Fibroblast of lung (primary cell): ENCODE data around the gene FGFR3. TPM values are rescaled to one million over a fixed set of nuclear protein-coding genes. Genes with fewer than 3 reads are reported as not detected.

Experiments
- DNase-seq, 2 donors: peaks; one replicate each; pipeline versions ENCODE4 v3.0.0 to v3.0.0-alpha.2; 2010; ENCODE audit warnings: low read depth in 2 of 2
- H2AFZ ChIP-seq: 2 replicates; pipeline ENCODE4 v1.5.1; 2012; ENCODE audit warnings: low read length, control low read depth, inconsistent platforms
- H3K27ac ChIP-seq: 2 replicates; pipeline ENCODE4 v1.5.1; 2011; ENCODE audit warnings: low read length, control low read depth; ENCODE audit not compliant: insufficient read depth
- H3K27me3 ChIP-seq: 2 replicates; pipeline ENCODE4 v1.5.1; 2011; ENCODE audit warnings: mild to moderate bottlenecking, low read length; ENCODE audit not compliant: control insufficient read depth, insufficient read depth
- H3K36me3 ChIP-seq: 2 replicates; pipeline ENCODE4 v1.5.1; 2011; ENCODE audit warnings: low read length; ENCODE audit not compliant: control insufficient read depth, insufficient read depth
- H3K4me1 ChIP-seq: 2 replicates; pipeline ENCODE4 v1.5.1; 2011; ENCODE audit warnings: low read length; ENCODE audit not compliant: control insufficient read depth, insufficient read depth; ENCODE audit errors: extremely low read depth
- H3K4me2 ChIP-seq: 2 replicates; pipeline ENCODE4 v1.5.1; 2011; ENCODE audit warnings: low read length, control low read depth; ENCODE audit not compliant: insufficient read depth; ENCODE audit errors: extremely low read depth
- H3K4me3 ChIP-seq, 4 experiments: fragments of 200-600 bp in 1 of 4; sonication (generic) in 1 of 4; replicated peaks in 1 of 4; 2 replicates each; pipeline ENCODE4 v1.5.1; 2011 to 2016; ENCODE audit warnings: low read length in 4 of 4, low read depth in 3 of 4, mild to moderate bottlenecking in 3 of 4, control low read depth in 2 of 4, inconsistent platforms in 1 of 4, mixed read lengths in 1 of 4; ENCODE audit not compliant: insufficient read depth in 1 of 4; ENCODE audit errors: control extremely low read depth in 1 of 4
- H3K79me2 ChIP-seq: 2 replicates; pipeline ENCODE4 v1.5.1; 2012; ENCODE audit warnings: mild to moderate bottlenecking, low read length, inconsistent platforms; ENCODE audit not compliant: control insufficient read depth, insufficient read depth
- H3K9ac ChIP-seq: 2 replicates; pipeline ENCODE4 v1.5.1; 2011; ENCODE audit warnings: mild to moderate bottlenecking, low read length, control low read depth; ENCODE audit not compliant: insufficient read depth
- H3K9me3 ChIP-seq: 2 replicates; pipeline ENCODE4 v1.5.1; 2012; ENCODE audit warnings: low read depth, low read length; ENCODE audit not compliant: control insufficient read depth, insufficient read depth
- H4K20me1 ChIP-seq: 2 replicates; pipeline ENCODE4 v1.5.1; 2011; ENCODE audit warnings: low read length; ENCODE audit not compliant: control insufficient read depth, insufficient read depth; ENCODE audit errors: extremely low read depth
- CTCF ChIP-seq, 2 donors: IDR thresholded peaks in 1 of 2; conservative IDR thresholded peaks in 1 of 2; 1 replicate in 1 of 2; 2 replicates in 1 of 2; pipeline ENCODE4 v1.5.1; 2011 to 2012; ENCODE audit warnings: low read length in 2 of 2, control low read depth in 1 of 2, inconsistent platforms in 1 of 2, low read depth in 1 of 2, mild to moderate bottlenecking in 1 of 2
- EZH2 ChIP-seq: IDR thresholded peaks from 2 replicates; pipeline ENCODE4 v1.5.1; 2012; ENCODE audit warnings: low read length, control low read depth, mild to moderate bottlenecking; ENCODE audit errors: missing control alignments
- polyA plus RNA-seq, 2 donors: library from polyadenylated mRNA; depleted of rRNA in 1 of 2; stranded (reverse) in 1 of 2; unstranded in 1 of 2; fragments of >200 nt; gene quantifications; 2 replicates each; pipeline ENCODE4 v1.2.1, GENCODE V29; 2011 to 2012; ENCODE audit warnings: missing spikeins in 1 of 2
- total RNA-seq: library from RNA; depleted of rRNA; stranded (reverse); fragments of >200 nt; gene quantifications from 2 replicates; pipeline ENCODE4 v1.2.1, GENCODE V29; 2014

The FGFR3 gene
- total and polyA plus RNA-seq, 2 donors (not counting 1 experiment from before 2014, with no cell fraction given): 0.11 to 0.33 TPM

DNA sequence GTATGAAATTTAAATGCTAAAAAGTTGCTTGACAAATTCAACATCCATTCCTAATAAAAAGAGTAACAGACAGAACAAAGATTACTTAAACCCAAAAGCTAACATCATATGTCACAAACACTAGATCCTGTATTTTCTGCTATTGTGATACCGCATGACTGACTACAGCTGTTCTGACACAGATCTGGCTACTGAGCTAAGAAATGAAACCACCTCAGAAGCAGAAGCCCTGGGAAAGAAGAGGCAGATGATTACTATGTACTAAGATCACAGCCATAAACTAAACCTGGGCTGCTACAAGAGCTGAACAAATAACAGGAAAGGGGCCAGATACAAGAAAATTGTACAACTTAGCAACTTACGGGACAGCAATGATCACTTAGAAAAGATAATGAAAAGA lies 53.5 kb downstream of the FGFR3 start:
- no peak for TF ChIP-seq EZH2
- TF ChIP-seq CTCF (conservative IDR thresholded peaks at IDR 0.05 in 1 of 2, IDR thresholded peaks at IDR 0.05 in 1 of 2; ENCODE audit: low read depth in 1 of 2, low read length in 2 of 2): no peak
- Histone ChIP-seq H3K9ac (no peak overlapping the region), H3K4me3 (no peak overlapping the region), H3K27me3 (no peaks in the 10 kb centered on the region), H3K79me2 (peaks cover 33% of the 10 kb centered on the region), H2AFZ (no peak overlapping the region), H4K20me1 (peaks cover 2% of the 10 kb centered on the region), H3K4me1 (peaks cover 21% of the 10 kb centered on the region), H3K36me3 (peaks cover 5% of the 10 kb centered on the region), H3K4me2 (no peak overlapping the region), H3K27ac (no peak overlapping the region), H3K9me3 (no peaks in the 10 kb centered on the region)
- no peak for DNase-seq

DNA sequence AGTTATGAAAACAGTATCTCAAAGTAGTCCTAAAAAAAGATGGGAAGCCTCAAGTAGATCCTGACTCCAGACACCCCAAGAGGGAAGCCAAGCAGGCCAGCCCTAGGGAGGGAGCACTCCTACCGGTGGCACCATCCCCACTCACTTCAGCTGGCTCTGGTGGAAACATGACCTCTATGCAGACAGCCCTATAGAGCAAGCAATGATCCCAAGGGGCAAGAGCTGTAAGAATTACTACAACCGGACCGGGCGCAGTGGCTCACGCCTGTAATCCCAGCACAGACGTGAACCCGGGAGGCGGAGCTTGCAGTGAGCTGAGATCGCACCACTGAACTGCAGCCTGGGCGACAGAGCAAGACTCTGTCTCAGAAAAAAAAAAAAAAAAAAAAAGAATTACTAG lies 57.2 kb downstream of the FGFR3 start:
- no peak overlapping the region for H3K27ac ChIP-seq

DNA sequence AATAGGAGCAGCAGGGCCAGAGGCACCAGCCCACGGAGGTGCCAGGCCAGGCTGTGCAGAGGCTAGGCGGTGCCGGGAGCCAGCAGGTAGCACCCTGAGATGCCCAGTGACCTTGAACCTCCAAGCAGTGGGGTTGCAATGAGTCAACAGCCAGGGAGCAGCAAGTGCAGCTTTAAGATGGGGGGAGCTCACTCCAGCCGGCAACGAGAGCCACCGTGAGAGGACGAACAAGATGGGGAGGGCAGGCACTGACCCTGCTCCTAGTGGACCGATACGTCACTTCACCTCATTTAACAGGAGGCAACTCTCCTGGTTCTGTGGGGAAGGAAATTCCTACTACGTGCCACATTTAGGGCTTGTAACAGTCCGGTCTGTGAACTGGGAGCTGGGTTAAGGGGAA lies 58.1 kb downstream of the FGFR3 start:
- no peaks in the 10 kb centered on the region for H3K27me3 ChIP-seq
- H3K79me2 ChIP-seq: peaks cover 52% of the 10 kb centered on the region
- no peak overlapping the region for H2AFZ ChIP-seq
- no peak overlapping the region for H3K4me2 ChIP-seq
- no peaks in the 10 kb centered on the region for H3K9me3 ChIP-seq
- peaks cover 5% of the 10 kb centered on the region for H3K36me3 ChIP-seq
- no peak for TF ChIP-seq EZH2
- no peak for TF ChIP-seq CTCF (conservative IDR thresholded peaks at IDR 0.05 in 1 of 2, IDR thresholded peaks at IDR 0.05 in 1 of 2; ENCODE audit: low read depth in 1 of 2, low read length in 2 of 2)
- H3K27ac ChIP-seq: no peak overlapping the region
- no peak for DNase-seq
- H3K9ac ChIP-seq: no peak overlapping the region
- H3K4me1 ChIP-seq: peaks cover 4% of the 10 kb centered on the region
- no peak overlapping the region for H3K4me3 ChIP-seq
- H4K20me1 ChIP-seq: no peaks in the 10 kb centered on the region

More for the DNA sequence above, 57.2 kb downstream of the FGFR3 start:
- no peak for TF ChIP-seq CTCF (conservative IDR thresholded peaks at IDR 0.05 in 1 of 2, IDR thresholded peaks at IDR 0.05 in 1 of 2; ENCODE audit: low read depth in 1 of 2, low read length in 2 of 2)
- no peak for TF ChIP-seq EZH2
- Histone ChIP-seq H3K27me3 (no peaks in the 10 kb centered on the region), H3K9me3 (no peaks in the 10 kb centered on the region), H3K79me2 (peaks cover 49% of the 10 kb centered on the region), H3K36me3 (peaks cover 5% of the 10 kb centered on the region), H2AFZ (no peak overlapping the region), H3K4me3 (no peak overlapping the region), H3K4me1 (peaks cover 4% of the 10 kb centered on the region), H3K4me2 (no peak overlapping the region), H3K9ac (no peak overlapping the region), H4K20me1 (no peaks in the 10 kb centered on the region)
- DNase-seq: no peak
